Hepatocyte (in vitro differentiated cells): ENCODE measurements around the gene P2RX1.

Source experiments
- EZH2 ChIP-seq: fragments of 200-600 bp; sonication (generic); IDR thresholded peaks from 2 replicates; pipeline ENCODE4 v1.6.1; 2016; ENCODE audit warnings: antibody characterized with exemption, mild to moderate bottlenecking, borderline replicate concordance
- EZH2phosphoT487 ChIP-seq: fragments of 200-600 bp; sonication (generic); IDR thresholded peaks from one replicate; pipeline ENCODE4 v1.6.1; 2018; ENCODE audit warnings: antibody characterized with exemption, mild to moderate bottlenecking, low read depth, moderate library complexity; ENCODE audit not compliant: unreplicated experiment, severe bottlenecking
- TF ChIP-seq, protein P1 (sequence below): fragments of 200-600 bp; sonication (generic); IDR thresholded peaks from 2 replicates; pipeline ENCODE4 v1.5.1; 2016; ENCODE audit warnings: antibody characterized with exemption, mild to moderate bottlenecking; ENCODE audit not compliant: poor library complexity

DNA sequence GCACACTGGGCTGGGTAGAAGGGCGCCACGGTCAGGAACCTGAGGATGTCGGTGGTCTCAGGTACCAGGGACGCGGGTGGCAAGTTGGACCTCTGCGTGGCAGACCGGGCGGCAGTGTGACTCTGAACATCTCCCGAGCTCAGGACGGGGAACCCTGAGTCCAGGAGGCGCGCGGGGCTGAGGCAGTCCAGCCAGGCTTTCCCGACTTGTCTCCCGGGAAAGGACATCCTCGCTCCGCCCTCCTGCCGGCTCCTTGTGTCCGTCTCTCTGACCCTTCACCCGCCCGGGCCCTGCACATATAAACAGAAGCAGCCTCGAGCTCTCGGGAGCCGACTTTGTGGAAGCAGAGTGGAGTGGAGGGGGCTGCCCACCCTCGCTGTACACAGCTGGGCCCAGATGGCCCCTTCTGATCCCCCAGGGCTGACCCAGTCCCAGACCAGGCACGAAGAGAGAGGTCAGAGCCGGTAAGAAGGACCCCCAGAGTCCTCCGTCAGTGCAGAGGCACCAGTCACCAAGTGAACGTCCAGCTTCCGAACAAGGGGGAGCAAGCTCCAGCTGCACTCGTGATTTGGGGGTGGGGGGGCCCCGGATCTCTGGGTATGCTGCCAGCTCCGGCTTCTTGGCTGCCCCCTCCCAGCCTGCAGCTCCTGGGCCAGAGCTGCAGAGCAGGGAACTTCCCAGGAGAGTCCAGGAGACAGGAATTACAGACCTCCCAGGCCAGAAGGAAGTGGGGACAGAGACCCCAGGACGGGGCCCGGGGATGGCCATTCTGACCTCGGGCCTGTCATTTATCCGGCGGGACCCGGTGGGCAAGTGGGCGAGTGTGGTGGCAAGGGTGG is 8.5 kb upstream of the P2RX1 start:
- TF ChIP-seq, protein P1, sequence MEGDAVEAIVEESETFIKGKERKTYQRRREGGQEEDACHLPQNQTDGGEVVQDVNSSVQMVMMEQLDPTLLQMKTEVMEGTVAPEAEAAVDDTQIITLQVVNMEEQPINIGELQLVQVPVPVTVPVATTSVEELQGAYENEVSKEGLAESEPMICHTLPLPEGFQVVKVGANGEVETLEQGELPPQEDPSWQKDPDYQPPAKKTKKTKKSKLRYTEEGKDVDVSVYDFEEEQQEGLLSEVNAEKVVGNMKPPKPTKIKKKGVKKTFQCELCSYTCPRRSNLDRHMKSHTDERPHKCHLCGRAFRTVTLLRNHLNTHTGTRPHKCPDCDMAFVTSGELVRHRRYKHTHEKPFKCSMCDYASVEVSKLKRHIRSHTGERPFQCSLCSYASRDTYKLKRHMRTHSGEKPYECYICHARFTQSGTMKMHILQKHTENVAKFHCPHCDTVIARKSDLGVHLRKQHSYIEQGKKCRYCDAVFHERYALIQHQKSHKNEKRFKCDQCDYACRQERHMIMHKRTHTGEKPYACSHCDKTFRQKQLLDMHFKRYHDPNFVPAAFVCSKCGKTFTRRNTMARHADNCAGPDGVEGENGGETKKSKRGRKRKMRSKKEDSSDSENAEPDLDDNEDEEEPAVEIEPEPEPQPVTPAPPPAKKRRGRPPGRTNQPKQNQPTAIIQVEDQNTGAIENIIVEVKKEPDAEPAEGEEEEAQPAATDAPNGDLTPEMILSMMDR, result no peak
- TF ChIP-seq EZH2 (no peak), EZH2phosphoT487 (no peak)
